Ecto neural progenitor cell (in vitro differentiated cells): ENCODE data around the gene GSTA5.
A peak's percentile ranks its signal among the peaks of the same experiment; 100 is the strongest.
"Not testable (repeated sequence)": the region's sequence is repeated elsewhere in the genome, so short reads cannot be mapped to it uniquely, and the experiment has no call there.

Experiments
- DNase-seq: peaks from one replicate; pipeline ENCODE4 v3.0.0-alpha.2; 2018; ENCODE audit warnings: low spot score

The GSTA5 gene

GRCh38 chr6:52830869-52831268, 9.7 kb downstream of the GSTA5 start:
- not testable (repeated sequence) for DNase-seq

DNA sequence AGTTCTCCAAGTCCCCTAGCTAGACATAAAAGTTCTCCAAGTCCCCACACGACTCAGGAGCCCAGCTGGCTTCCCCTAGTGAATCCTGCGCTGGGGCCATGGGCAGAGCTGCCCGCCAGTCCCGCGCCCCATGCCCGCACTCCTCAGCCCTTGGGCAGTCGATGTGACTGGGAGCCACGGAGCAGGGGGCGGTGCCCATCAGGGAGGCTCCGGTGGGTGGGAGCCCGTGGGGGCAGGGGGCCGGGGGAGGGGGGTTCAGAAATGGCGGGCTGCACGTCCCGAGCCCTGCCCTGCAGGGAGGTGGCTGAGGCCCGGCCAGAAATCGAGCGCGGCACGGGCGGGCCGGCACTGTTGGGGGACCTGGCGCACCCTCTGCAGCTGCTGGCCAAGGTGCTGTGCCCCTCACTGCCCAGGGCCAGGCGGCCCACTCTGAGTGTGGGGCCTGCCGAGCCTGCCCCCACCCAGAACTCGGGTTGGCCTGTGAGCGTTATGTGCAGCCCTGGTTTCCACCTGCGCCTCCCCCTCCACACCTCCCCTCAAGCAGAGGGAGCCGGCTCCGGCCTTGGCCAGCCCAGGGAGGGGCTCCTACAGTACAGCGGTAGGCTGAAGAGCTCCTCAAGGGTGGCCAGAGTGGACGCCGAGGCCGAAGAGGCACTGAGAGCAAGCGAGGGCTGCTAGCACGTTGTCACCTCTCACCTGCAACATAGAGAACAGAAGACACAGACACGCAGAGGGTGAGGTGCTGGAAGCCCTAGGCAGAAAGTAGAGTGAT, 11.4 kb downstream of the GSTA5 start:
- DNase-seq, result no peak

DNA sequence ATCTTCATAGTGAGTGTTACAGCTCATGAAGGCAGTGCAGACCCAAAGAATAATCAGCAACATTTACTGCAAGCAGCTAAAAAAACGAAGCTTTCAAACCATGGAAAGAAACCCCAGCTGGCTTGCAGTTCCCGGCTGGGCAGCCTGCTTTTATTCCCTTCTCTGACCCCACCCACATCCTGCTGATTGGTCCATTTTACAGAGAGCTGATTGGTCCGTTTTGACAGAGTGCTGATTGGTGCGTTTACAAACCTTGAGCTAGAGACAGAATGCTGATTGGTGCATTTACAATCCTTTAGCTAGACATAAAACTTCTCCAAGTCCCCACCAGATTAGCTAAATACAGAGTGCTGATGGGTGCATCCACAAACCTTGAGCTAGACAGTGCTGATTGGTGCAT, 12.0 kb downstream of the GSTA5 start:
- DNase-seq, result not testable (repeated sequence)

- not testable (repeated sequence) for DNase-seq
These were observed 13.4 kb downstream of the GSTA5 start for GRCh38 chr6:52827073-52827783.

DNA sequence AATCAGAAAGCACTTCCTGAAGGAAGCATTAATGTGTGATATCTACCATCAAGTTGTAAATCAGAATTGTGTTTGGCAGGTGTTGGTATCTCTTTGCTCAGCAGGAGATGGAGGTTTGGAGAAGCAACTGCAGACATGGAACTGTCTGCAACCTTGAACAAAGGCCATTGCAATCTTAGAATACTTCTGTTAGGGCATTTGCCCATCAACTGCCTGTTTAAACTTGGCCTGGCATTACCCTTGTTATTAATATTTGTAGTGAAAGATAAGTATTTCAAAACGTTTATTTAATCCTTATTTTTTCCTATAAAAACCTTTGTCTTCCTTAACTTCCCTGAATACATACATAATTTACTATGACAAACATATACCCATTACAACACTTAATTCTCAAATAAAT, 14.1 kb downstream of the GSTA5 start:
- DNase-seq, result no peak

- DNase-seq, result not testable (repeated sequence)
These were observed 14.6 kb downstream of the GSTA5 start for GRCh38 chr6:52825900-52826459.

DNA sequence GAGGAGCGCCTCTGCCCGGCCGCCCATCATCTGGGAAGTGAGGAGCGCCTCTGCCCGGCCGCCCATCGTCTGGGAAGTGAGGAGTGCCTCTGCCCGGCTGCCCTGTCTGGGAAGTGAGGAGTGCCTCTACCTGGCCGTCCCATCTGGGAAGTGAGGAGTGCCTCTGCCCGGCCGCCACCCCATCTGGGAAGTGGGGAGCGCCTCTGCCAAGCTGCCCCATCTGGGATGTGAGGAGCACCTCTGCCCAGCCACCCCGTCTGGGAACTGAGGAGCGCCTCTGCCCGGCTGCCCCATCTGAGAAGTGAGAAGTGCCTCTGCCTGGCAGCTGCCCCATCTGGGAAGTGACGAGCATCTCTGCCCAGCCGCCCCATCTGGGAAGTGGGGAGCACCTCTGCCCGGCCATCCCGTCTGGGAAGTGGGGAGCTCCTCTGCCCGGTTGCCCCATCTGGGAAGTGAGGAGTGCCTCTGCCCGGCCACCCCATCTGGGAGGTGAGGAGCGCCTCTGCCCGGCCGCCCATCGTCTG, 15.3 kb downstream of the GSTA5 start:
- DNase-seq, result not testable (repeated sequence)

DNA sequence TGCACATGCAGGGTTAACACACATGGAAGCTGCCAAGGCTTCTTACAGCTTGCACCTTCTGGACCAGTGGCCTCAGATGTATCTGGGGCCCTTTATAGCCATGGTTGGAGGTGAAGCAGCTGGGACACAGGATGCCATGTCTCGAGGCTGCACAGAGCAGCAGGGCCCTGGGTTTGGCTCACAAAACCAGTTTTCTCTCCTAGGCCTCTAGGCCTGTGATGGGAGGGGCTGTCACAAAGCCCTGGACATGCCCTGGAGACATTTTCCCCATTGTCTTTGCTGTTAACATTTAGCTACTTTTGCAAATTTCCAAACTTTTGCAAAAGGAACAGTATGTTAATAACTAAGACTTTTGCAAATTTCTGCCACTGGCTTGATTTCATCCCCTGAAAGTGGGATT, 18.8 kb downstream of the GSTA5 start:
- DNase-seq, result no peak

- no peak for DNase-seq
These were observed 20.4 kb downstream of the GSTA5 start for GRCh38 chr6:52820198-52820597.

GRCh38 chr6:52815167-52816092, 25.2 kb downstream of the GSTA5 start:
- peak; percentile 69 for DNase-seq

- DNase-seq, result not testable (repeated sequence)
These were observed 26.1 kb downstream of the GSTA5 start for GRCh38 chr6:52814545-52814944.

DNA sequence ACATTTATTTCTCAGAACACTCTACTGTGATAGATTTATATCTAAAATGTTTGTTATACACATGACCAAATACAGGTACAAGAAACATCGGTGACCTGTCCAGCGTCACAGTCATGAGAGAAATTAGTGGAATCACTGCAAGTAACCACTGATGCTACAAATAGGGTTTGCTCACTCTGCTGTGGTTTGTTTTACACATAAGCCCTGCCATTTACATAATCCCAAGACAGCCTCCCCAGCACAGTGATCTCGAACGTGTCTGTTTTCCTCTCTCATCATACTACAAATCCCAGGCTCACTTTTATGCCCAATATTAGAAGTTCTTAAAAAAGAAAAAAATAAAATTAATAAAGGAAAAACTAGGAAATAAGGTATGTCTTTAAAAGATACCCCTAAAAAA, 30.8 kb downstream of the GSTA5 start:
- not testable (repeated sequence) for DNase-seq

- DNase-seq, result no peak
These were observed 32.0 kb downstream of the GSTA5 start for GRCh38 chr6:52808660-52809059.

DNA sequence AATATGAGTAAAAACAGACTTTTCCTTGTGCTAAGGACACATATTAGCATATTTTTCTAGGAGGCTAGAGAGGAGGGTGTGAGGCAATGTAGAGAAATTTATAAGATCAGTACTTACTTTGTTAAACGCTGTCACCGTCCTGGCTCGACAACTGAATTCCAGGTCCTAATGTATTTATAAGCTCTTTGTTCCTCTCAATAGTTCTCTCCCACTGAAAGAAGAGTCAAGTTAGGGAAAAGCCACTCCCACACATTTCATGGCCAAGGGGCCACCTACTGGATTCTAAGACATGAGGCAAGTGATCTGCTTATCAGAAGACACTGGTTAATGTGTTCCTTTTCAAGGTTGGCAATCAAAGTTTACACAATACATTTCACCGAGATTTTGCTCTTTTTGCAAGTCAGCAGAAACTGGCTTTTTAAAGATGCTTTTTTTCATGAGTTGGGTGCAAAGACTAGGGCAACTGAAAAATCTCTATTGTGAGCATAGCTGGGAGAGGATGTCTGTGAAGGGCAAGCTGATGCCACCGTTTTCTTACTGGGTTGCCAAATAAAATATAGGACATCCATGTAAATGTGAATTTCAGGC, 36.9 kb downstream of the GSTA5 start, which contains the start of gene GSTA1:
TSS of gene GSTA1 (minus strand) at position 149 of the 588 bp plus-strand sequence. CDS start 4,549 bp downstream, outside the sequence.
- DNase-seq, result not testable (repeated sequence)

- no peak for DNase-seq
These were observed 37.8 kb downstream of the GSTA5 start for GRCh38 chr6:52802806-52803205.

DNA sequence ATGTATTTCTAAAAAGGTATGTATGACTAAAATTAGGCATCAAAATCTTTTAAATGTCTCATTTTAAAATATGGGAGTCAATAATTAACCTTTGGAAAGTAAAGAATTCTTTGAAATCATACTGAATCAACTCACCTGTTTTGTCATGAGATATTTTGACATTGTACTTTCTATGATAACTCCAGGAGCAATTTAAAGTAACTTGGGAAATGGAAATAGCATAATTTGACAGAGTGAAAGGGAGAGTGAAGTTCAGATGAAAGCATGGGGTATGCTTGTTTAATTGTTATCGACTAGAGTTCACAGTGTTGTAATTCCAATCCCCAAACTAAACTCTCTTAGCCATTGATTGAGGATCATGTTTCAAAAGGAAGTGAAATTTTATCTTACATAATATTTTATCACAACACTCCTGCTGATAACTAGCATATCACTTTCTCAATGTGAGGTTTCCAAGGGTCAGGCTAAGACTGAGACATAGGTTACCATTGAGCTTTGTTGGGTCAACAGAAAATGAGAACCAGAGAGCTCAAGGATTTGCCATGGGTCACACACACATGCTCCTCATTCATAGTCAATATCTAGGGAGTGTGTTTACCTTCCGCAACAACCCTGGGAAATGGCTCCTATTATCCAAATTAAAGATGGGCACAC, 39.3 kb downstream of the GSTA5 start:
- no peak for DNase-seq

GRCh38 chr6:52799272-52799671, 41.3 kb downstream of the GSTA5 start:
- DNase-seq, result not testable (repeated sequence)

GRCh38 chr6:52794366-52794765, 46.2 kb downstream of the GSTA5 start:
- not testable (repeated sequence) for DNase-seq

GRCh38 chr6:52790861-52791260, 49.8 kb downstream of the GSTA5 start:
- DNase-seq, result no peak

GRCh38 chr6:52789658-52790057, 51.0 kb downstream of the GSTA5 start:
- not testable (repeated sequence) for DNase-seq

- DNase-seq, result no peak
These were observed 52.1 kb downstream of the GSTA5 start for GRCh38 chr6:52788478-52788877.
